GM19043 (cell line): ENCODE measurements around the gene EPC1.
"Not testable (repeated sequence)": the region's sequence is repeated elsewhere in the genome, so short reads cannot be mapped to it uniquely, and the experiment has no call there.

Experiments used
- ATAC-seq: cut with Tn5 transposase; IDR thresholded peaks from one replicate; pipeline ENCODE4 v1.9.1; 2021; ENCODE audit warnings: low read depth; ENCODE audit not compliant: unreplicated experiment

EPC1 gene

GRCh38 chr10:32241946-32242345, 105.0 kb downstream of the EPC1 start:
- no peak for ATAC-seq

GRCh38 chr10:32240471-32240870, 106.5 kb downstream of the EPC1 start:
- no peak for ATAC-seq

GRCh38 chr10:32239769-32240168, 107.2 kb downstream of the EPC1 start:
- ATAC-seq = no peak

DNA sequence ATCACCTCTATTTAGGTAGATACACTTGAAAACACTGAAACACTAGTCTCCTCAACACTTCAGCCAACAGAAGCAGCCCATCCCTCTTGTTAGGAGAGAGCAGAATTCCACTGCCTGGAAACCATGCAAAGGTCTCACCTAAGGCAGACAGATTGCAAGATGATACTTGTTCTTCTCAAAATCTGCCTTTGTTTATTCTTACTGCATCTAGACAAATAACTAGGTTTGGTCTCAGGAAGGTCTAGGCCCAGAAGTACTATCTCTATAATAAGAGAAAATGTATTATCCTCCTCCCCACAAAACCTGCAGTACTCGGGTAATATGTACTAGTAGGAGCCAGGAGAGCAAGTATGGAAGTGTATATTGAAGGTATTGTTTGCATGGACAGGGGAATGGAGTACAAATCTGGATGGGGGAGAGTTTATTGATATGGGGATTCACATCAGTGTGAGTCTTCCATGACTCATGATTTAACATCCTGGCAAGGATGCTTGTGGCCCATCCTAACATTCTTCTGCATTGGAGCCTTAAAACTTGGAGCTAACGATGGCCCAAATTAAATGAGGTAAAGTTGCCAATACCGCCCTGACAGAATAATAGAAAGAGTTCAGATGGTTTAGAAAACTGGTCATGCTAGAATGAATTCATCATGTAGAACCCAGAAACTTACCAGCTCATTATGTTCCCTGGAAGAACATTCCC, 109.2 kb downstream of the EPC1 start:
- no peak for ATAC-seq

GRCh38 chr10:32234471-32234870, 112.5 kb downstream of the EPC1 start:
- no peak for ATAC-seq

GRCh38 chr10:32233375-32233774, 113.6 kb downstream of the EPC1 start:
- ATAC-seq = not testable (repeated sequence)

DNA sequence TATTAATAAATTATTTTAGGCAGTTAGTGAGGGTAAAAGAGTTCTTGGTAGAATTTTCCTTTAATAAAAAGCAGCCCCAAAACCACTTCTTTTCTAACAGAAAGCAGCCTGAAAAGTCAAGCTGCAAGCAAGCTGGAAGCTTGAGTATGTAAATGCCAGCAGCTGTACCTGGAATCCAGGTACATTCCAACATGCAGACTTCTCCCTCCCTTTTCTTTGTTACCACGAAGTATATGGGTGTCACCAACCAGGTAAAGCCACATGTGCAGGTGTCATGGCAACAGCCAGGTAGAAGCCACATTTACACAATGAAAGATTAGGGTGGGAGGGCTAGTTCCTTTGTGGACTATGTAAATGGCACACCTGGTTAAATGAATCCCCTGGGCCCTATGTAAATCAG, 114.6 kb downstream of the EPC1 start:
- no peak for ATAC-seq

DNA sequence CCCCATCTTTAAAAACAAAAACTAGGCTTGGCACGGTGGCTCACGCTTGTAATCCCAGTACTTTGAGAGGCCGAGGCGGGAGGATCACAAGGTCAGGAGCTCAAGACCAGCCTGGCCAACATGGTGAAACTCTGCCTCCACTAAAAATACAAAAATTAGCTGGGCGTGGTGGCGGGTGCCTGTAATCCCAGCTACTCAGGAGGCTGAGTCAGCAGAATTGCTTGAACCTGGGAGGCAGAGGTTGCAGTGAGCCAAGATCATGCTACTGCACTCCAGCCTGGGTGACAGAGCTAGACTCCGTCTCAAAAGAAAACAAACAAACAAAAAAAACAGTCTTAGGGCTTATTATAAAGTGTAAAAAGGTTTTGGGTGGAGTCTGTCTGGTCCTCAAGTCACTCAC, 117.2 kb downstream of the EPC1 start:
- ATAC-seq = not testable (repeated sequence)

DNA sequence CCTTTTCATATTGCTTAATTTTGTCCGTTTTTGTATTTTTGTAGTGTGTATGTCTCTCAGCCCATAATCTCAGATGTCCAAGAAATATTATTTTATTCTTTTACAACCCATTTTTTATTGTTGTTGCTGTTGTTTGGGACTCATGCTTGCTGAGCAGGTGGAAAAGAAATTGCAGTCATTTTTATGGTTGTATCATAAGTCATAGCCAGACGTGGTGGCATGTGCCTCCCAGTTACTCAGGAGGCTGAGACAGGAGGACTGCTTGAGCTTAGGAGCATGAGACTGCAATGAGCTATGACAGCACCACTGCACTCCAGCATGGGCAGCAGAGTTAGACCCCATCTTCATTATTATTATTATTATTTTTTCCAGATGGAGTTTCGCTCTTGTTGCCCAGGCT, 117.8 kb downstream of the EPC1 start:
- no peak for ATAC-seq

GRCh38 chr10:32227802-32228201, 119.2 kb downstream of the EPC1 start:
- no peak for ATAC-seq

- ATAC-seq = no peak
Measured at GRCh38 chr10:32226624-32227023, 120.3 kb downstream of the EPC1 start.

GRCh38 chr10:32225976-32226375, 121.0 kb downstream of the EPC1 start:
- ATAC-seq = no peak

DNA sequence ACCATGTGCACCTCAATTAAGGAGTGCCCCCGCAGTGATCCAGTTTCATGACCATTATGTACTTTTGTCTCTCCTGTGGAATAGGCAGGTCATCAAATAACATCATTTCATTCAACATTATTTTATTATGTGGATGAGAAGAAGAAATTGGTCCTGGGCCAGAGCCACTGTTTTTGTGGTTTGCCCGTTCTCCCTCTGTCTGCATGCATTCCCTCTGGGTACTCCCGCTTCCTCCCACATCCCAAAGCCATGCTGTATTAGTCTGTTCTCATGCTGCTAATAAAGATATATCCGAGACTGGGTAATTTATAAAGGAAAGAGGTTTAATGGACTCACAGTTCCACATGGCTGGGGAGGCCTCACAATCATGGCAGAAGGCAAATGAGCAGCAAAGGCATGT, 124.6 kb downstream of the EPC1 start:
- not testable (repeated sequence) for ATAC-seq

DNA sequence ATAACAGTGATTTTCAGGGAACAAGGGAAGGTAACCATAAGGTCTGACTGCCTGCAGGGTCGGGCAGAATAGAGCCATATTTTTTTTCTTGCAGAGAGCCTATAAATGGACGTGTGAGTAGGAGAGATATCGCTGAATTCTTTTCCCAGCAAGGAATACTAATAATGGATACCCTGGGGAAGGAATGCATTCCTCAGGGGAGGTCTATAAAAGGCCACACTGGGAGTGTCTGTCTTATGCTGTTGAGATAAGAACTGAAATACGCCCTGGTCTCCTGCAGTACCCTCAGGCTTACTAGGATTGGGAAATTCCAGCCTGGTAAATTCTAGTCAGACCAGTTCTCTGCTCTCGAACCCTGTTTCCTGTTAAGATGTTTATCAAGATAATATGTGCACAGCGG, 127.8 kb downstream of the EPC1 start:
- not testable (repeated sequence) for ATAC-seq

GRCh38 chr10:32218206-32219044, 128.5 kb downstream of the EPC1 start:
- ATAC-seq = not testable (repeated sequence)
